IPS-NIHi11 (cell line): ENCODE data around the gene JDP2.
"Not testable (repeated sequence)": the region's sequence is repeated elsewhere in the genome, so short reads cannot be mapped to it uniquely, and the experiment has no call there.

Experiments used
- DNase-seq: peaks from one replicate; pipeline ENCODE4 v3.0.0; 2012; ENCODE audit warnings: mixed read lengths, low spot score

Gene JDP2

DNA sequence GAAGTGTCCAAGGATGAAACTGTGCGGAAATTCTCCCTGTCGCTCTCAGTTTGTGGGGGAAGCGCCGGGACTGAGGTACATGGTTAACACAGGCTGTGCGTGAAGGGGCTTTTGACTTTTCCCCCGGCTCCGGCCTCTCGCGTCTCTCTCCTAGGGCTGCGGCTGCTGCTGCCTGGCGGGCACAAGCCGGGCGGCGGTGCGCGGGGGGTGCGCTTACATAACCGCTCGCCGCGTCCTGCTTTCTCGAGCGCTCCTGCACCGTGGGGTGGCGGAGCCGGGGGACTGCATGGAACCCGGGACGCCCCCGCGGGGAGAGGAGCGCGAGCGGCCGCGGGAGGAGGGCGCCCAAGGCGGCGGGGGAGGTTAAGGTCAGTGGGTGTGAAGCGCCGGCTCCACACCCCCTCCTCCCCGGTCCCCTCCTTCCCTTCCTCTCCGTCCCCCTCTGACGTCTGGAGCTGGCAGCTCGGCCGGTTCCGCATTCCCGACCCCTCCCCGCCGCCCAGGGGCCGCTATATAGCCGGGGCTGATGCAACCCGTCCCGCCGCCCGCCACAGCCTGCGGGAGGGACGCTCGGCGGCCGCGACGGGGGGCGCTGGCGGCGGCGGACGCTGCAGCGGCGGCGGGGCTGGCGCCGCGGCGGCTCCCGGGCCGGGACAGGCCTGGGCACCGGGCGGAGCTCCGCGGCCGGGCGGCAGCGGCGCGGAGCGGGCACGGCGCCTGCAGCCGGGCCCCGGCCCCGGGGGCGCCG lies at the start of gene JDP2:
JDP2 (plus strand) TSS at position 541 of the 748 bp plus-strand sequence. CDS start 9,899 bp downstream, outside the sequence.
- DNase-seq: peak; percentile 90

- DNase-seq: no peak
Observed at GRCh38 chr14:75379246-75379929, 48.4 kb upstream of the JDP2 start.

- DNase-seq: no peak
Observed at GRCh38 chr14:75379930-75380270, 47.9 kb upstream of the JDP2 start.

DNA sequence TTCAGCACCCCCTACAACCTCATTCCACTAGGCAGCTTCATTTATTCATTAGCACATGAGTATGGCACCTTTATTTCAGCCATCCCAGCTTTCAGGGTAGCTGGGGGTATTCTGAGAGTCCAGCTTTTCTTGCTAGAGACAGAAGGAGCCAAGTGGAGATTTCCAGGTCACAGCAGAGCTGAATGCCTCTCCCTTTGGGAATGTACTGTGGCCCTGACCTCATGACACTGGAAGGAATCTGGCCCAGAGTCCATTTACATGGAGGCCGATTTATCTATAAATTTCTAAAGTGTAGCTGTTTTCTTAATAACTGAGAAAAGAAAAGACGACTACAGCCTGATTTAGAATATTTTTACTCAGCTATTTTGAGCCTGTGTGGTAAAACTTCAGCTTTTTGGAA lies 47.2 kb upstream of the JDP2 start:
- DNase-seq: no peak

DNA sequence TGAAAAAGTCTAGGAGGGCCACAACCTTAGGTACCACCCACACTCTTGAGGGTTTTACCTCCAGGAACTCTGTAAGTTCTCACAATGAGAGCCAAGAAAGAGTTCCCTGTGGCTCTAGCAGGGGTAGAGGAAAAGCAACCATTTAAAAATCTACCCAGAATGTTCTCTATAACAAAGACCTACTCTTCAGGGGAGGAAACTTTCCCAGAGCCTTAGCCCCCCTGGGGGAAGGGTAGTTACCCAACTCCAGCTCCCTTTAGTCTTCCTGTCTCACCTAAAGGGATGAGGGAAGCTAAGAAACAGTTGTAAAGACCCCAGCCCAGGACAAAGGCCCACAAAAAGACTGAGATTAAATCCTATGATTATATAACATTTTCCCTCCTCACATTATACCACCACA lies 46.2 kb upstream of the JDP2 start:
- no peak for DNase-seq

DNA sequence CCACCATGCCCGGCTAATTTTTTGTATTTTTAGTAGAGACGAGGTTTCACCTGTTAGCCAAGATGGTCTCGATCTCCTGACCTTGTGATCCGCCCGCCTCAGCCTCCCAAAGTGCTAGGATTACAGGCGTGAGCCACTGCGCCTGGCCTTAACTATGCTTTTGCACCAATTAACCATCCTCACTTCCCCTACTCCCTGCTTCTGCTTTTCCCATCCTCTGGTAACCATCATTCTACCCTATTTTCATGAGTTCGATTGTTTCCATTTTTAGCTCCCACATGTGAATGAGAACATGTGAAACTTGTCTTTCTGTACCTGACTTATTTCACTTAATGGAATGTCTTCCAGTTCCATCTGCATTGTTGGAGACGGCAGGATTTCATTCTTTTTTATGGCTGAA lies 44.6 kb upstream of the JDP2 start:
- not testable (repeated sequence) for DNase-seq

DNA sequence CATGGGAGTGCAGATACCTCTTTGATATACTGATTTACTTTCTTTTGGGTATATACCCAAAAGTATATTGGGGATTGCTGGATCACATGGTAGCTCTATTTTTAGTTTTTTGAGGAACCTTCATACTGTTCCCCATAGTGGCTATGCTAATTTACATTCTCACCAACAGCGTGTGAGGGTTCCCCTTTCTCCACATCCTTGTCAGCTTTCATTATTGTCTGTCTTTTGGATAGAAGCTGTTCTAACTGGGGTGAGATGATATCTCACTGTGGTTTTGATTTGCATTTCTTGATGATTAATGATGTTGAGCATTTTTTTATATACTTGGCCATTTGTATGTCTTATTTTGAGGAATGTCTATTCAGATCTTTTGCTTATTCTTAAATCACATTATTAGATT lies 44.1 kb upstream of the JDP2 start:
- DNase-seq: no peak

GRCh38 chr14:75389679-75390078 lies 38.1 kb upstream of the JDP2 start:
- DNase-seq: no peak

- no peak for DNase-seq
Observed at GRCh38 chr14:75390183-75390582, 37.6 kb upstream of the JDP2 start.

DNA sequence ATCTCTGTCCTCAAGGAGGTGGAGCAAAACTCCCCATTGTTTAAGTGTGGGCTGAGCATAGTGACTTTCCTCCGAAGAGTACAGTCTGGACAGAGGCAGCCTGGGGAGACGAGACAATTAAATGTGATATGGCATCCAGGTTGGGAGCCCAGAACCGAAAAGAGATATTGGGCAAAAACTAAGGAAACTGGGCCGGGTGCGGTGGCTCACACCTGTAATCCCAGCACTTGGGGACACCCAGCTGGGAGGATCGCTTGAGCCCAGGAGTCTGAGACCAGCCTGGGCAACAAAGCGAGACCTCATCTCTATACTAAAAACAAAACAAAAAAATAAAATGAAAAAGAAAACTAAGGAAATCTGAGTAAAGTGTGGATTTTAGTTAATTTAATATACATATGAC lies 35.9 kb upstream of the JDP2 start:
- DNase-seq: no peak

GRCh38 chr14:75392686-75393641 lies 34.9 kb upstream of the JDP2 start:
- DNase-seq: no peak

- DNase-seq: no peak
Observed at GRCh38 chr14:75393794-75394193, 34.0 kb upstream of the JDP2 start.

GRCh38 chr14:75395862-75396261 lies 32.0 kb upstream of the JDP2 start:
- no peak for DNase-seq

DNA sequence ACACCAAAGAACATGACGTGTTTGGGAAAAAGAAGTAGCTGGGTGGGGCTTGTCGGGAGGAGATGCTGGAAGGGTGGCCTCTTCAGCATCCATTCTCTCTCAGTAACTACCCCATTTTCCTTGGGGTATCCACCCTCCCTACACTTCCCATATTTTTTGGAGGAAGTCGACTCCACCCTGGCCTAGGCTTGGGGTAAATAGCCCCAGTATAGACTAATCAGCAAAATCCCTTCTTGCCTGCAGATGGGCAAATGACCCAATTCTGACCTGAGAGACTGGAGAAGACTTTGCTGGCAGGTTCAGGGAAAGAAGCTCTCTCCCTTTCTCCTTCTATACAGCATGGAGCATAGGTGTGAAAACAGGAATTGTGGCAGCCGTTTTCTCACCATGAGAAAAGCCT lies 28.5 kb upstream of the JDP2 start:
- no peak for DNase-seq

DNA sequence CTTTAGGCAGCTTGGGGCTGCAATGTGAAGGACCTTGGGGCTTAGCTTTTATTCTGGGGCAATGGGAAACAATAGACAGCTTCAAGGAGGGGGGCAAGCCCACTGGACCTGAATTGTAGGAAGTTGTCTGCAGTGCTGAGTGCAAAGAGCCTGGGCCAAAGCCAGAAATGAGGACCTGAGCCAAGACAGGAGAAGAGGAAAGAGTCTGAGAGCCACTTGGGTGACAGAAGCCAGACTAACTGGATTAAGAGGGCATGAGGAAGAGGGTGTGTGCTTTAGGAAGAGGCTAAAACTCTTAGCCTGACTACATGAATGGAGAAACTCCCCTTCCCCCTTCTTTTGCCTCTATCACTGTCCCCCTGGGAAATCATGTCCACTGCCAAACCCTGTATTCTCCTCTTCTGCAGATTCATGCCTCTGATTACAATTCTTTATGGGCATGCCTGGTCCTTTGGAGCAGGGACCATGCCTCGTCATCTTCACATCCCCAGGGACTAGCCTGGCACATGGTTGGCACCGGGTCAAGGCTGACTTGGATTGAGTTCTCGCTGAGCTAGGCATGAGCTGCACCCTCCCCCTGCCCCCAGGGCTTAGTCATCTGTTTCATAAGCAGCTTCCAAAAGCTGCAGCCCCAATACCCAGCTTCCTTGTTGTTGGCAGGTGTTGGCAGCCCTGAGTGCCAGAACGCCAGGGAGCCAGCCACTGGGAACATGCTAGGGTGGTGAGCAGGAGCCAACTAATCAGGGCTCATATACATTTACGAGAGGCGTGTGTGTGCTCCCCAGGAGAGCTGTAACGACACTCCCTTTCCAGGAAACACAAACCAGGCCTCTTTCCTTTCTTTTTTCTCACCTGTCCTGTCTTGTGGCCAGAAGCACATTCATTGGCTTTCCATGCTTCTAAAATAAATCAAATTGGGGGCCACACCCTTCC lies 27.7 kb upstream of the JDP2 start:
- DNase-seq: peak; percentile 65

GRCh38 chr14:75401361-75401760 lies 26.5 kb upstream of the JDP2 start:
- peak; percentile 61 for DNase-seq

DNA sequence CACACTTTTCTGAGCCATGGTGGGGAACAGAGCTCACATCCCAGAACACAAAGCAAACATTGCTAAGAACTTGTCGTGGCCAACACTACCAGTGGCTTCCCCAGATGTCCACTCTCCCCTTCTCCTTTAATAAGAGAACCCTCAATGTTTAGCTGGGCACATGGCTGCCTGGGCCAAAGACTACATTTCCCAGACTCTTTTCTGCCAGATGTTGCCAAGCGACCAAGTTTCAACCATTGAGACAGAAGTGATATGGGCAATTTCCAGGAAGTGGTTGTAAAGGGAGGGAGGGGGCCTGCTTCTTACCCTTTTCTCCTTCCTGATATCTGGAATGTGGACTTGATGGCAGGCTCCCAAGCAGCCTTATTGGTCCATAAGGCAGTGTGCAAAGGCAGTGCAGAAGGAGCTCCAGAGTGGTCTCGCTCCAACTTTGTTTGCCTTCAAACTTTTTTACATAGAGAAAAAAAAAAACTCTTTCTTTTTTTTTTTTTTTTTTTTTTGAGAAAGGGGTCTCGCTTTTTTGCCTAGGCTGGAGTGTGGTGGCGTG lies 24.9 kb upstream of the JDP2 start:
- DNase-seq: no peak

- DNase-seq: no peak
Observed at GRCh38 chr14:75404847-75405246, 23.0 kb upstream of the JDP2 start.

DNA sequence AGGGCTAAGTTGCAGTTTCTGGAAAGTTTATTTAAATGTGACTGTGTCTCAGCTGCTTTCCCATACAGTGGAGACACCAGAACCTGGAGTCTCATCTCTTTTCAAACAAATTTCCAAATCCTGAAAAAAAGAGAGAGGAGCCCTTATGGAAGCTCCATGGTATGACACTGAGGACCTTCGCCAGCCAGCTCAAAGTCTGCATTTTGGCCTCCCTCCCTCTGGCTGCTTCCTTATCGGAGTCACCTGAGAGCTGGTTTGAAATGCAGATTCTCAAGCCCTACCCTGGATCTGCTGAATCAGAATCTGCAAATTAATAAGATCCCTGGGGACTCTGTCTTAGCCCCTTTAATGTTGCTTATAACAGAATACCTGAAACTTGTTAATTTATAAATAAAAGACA lies 21.7 kb upstream of the JDP2 start:
- no peak for DNase-seq

- DNase-seq: no peak
Observed at GRCh38 chr14:75406856-75407255, 21.0 kb upstream of the JDP2 start.
